Measurements from ENCODE around the gene EIF4G3.
"Not testable (repeated sequence)": the region's sequence is repeated elsewhere in the genome, so short reads cannot be mapped to it uniquely, and the experiment has no call there.

EIF4G3 gene

DNA sequence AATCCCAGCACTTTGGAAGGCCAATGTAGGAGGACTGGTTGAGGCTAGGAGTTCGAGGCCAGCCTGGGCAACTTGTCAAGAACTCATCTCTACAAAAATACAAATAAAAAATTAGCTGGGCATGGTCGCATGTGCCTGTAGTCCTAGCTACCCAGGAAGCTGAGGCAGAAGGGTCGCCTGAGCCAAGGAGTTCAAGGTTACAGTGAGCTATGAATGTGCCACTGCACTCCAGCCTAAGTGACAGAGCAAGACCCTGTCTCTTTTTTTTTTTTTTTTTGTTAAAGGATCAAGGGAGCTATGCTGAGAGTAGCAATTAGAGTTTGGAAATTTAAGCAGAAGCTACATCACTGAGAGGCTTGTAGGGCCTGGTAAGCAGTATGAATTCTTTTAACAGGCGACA lies 70.9 kb downstream of the EIF4G3 start:
- DNase-seq = no peak

- DNase-seq = no peak
These were observed 72.0 kb downstream of the EIF4G3 start for GRCh38 chr1:21104683-21105082.

GRCh38 chr1:21100481-21100921 lies 76.2 kb downstream of the EIF4G3 start:
- peak in 1 of 58 donors; percentile 5 for DNase-seq

- DNase-seq = no peak
These were observed 76.9 kb downstream of the EIF4G3 start for GRCh38 chr1:21099869-21100131.

GRCh38 chr1:21099034-21099868 lies 77.4 kb downstream of the EIF4G3 start:
- DNase-seq = no peak

GRCh38 chr1:21098186-21098915 lies 78.3 kb downstream of the EIF4G3 start:
- DNase-seq = no peak

DNA sequence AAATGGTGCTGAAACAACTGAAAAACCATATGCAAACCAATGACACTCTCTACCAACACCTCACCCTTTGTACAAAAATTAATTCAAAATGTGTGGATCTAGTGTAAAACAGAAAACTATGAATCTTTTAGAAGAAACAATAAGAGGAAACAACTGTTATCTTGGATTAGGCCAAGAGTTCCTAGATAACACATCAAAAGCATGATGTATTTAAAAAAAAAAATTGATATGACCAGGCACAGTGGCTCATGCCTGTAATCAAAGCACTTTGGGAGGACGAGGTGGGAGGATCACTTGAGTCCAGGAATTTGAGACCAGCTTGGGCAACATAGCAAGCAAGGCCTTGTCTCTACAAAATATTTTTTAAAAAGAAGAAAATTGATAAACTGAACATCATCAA lies 79.0 kb downstream of the EIF4G3 start:
- DNase-seq = no peak

DNA sequence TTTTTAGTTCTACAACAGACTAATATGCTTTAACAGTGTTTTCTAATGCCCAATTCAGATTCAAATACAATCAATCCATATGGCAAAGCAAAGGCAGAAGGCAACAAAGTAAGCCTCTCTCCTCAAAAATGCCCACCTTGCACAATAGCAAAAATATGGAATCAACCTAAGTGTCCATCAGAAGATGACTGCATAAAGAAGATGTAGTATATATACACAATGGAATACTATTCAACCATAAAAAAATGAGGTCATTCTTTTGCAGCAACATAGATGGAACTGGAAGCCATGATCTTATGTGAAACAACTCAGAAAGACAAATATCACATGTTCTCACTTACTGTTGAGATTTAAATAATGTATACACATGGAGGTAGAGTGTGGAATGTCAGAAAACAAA lies 80.7 kb downstream of the EIF4G3 start:
- no peak for DNase-seq

GRCh38 chr1:21094282-21094681 lies 82.4 kb downstream of the EIF4G3 start:
- DNase-seq = not testable (repeated sequence)

DNA sequence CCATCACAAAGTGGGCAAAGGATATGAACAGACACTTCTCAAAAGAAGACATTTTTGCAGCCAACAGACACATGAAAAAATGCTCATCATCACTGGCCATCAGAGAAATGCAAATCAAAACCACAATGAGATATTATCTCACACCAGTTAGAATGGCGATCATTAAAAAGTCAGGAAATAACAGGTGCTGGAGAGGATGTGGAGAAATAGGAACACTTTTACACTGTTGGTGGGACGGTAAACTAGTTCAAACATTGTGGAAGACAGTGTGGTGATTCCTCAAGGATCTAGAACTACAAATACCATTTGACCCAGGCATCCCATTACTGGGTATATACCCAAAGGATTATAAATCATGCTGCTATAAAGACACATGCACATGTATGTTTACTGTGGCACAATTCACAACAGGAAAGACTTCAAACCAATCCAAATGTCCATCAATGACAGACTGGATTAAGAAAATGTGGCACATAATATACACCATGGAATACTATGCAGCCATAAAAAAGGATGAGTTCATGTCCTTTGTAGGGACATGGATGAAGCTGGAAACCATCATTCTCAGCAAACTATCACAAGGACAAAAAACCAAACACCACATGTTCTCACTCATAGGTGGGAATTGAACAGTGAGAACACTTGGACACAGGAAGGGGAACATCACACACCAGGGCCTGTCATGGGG lies 83.3 kb downstream of the EIF4G3 start:
- DNase-seq = not testable (repeated sequence)

GRCh38 chr1:21092545-21092944 lies 84.2 kb downstream of the EIF4G3 start:
- not testable (repeated sequence) for DNase-seq

DNA sequence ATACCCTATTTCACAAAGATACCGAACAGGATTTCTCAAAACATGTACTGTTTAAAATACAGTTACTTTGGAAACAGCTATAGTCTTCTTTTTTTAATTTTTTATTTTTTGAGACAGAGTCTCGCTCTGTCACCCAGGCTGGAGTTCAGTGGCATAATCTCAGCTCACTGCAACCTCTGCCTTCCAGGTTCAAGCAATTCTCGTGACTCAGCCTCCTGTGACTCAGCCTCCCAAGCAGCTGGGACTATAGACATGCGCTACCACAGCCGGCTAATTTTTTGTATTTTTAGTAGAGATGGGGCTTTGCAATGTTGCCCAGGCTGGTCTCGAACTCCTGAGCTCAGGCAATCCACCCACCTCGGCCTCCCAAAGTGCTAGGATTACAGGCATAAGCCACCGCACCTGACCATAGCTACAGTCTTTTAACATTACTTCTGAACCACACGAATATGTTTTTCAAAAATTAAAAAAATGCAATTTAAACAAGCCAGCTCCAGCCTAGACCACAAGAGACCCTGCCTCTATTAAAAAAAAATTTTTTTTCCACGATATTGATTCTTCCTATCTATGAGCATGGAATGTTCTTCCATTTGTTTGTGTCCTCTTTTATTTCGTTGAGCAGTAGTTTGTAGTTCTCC lies 85.5 kb downstream of the EIF4G3 start:
- peak in 4 of 58 donors; percentile 5 to 31 (median 11) for DNase-seq

DNA sequence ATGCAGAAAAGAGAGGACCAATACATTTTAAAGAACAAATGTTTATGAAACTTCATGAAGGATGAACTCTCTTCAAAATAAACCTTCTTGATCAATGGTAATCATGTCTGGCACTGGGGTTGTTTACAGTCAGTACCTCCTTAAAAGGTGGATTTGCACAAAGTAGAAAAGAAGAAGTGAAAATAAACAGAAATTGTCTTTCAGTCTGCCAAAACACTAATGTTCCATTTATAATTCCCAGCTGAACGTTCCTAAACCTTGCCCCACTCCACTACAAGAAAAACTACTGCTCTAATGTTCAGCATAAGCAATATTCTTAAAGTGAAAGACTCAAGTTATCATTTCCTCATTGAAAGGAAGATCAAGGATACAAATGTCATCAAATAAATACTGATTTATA lies 86.2 kb downstream of the EIF4G3 start:
- no peak for DNase-seq

DNA sequence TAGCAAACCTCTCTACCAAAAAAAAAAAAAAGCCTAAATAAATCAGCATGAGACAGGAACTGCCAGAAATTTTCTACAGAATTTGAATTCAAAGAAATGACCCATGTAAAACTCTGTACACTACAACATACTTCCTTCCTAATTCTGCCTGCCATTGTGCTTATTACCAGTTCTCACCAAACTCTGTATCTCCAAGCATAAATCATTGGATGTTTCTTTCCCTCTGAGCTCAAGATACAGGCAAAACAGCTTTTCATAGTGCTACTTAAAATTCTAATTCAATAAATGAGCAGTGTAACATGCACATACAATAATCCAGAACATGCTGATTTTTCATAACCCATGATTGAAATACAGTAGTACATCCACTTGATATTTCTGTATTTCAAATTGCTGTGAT lies 87.0 kb downstream of the EIF4G3 start:
- no peak for DNase-seq

DNA sequence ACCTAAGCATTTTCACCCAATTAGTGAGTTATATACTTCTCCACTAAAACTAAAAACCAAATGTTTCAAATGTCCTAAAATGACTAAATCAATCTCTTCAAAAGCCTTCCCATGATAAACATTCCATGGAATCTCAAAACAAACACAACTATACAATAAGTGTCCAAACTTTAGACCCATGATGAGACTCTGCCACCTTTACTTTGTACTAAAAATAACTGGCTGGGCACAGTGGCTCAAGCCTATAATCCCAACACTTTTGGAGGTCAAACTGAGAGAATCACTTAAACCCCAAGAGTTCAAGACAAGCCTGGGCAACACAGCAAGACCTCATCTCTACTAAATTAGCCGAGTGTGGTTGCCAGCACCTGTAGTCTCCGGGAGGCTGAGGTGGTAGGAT lies 87.4 kb downstream of the EIF4G3 start:
- DNase-seq = no peak

GRCh38 chr1:21084111-21084810 lies 92.4 kb downstream of the EIF4G3 start:
- DNase-seq = no peak

GRCh38 chr1:21082073-21082472 lies 94.6 kb downstream of the EIF4G3 start:
- no peak for DNase-seq

- no peak for DNase-seq
These were observed 99.6 kb downstream of the EIF4G3 start for GRCh38 chr1:21077085-21077484.

GRCh38 chr1:21072721-21073120 lies 104.0 kb downstream of the EIF4G3 start:
- DNase-seq = no peak

GRCh38 chr1:21069549-21069948 lies 107.1 kb downstream of the EIF4G3 start:
- DNase-seq = no peak

GRCh38 chr1:21068937-21069336 lies 107.8 kb downstream of the EIF4G3 start:
- DNase-seq = no peak
